K562 (cell line): ENCODE data around the gene TOR1AIP1. TPM values are rescaled to one million over a fixed set of nuclear protein-coding genes. Genes with fewer than 3 reads are reported as not detected.

Experiments
- KLF13 ChIP-seq: fragments of 450-650 bp; IDR thresholded peaks from 2 replicates; pipeline ENCODE4 v1.6.1; 2016; ENCODE audit warnings: missing genetic modification characterization, low read depth, mild to moderate bottlenecking, missing compliant biosample characterization, moderate library complexity, borderline replicate concordance
- SIN3B ChIP-seq: fragments of 450-650 bp; IDR thresholded peaks from 2 replicates; pipeline ENCODE4 v1.6.1; 2017; ENCODE audit warnings: low read depth, mild to moderate bottlenecking, moderate library complexity
- SPI1 ChIP-seq: IDR thresholded peaks from 2 replicates; pipeline ENCODE4 v1.6.1; 2011; ENCODE audit warnings: low read depth, low read length, control low read depth, borderline replicate concordance
- ZKSCAN8 ChIP-seq: fragments of 200-800 bp; sonication (Bioruptor generic); IDR thresholded peaks from 2 replicates; pipeline ENCODE4 v1.6.1; 2016; ENCODE audit warnings: missing genetic modification characterization, missing compliant biosample characterization
- ZNF212 ChIP-seq: fragments of 450-650 bp; formaldehyde crosslinking; IDR thresholded peaks from 2 replicates; pipeline ENCODE4 v1.4.0; 2020; ENCODE audit warnings: mild to moderate bottlenecking
- polyA plus RNA-seq, 8 experiments: library from polyadenylated mRNA; depleted of rRNA in 4 of 8; stranded (reverse) in 5 of 8; unstranded in 3 of 8; fragments of >200 nt; fragmentation: Nextera tagmentation in 2 of 8; fragmentation: Illumina TruSeq in 1 of 8; extraction: Ambion mirVana in 2 of 8; extraction: Trizol in 1 of 8; gene quantifications; 2 replicates each; pipeline versions ENCODE4 v1.2.1 to v1.2.3, GENCODE V29; 2011 to 2014; ENCODE audit warnings: inconsistent platforms in 1 of 8, missing spikeins in 1 of 8
- total RNA-seq, 7 experiments: library from RNA; depleted of rRNA in 6 of 7; stranded (reverse); fragments of >200 nt in 6 of 7; fragmentation: Illumina TruSeq in 2 of 7; extraction: Trizol in 2 of 7; gene quantifications; 2 replicates each; pipeline versions ENCODE4 v1.2.1 to v1.2.3, GENCODE V29; 2011 to 2021; ENCODE audit warnings: low replicate concordance in 1 of 7
- TF ChIP-seq, protein P1 (sequence below): sonication (generic); formaldehyde crosslinking; IDR thresholded peaks from 2 replicates; pipeline ENCODE4 v1.8.1; 2023; ENCODE audit warnings: missing genetic modification reagents, mild to moderate bottlenecking, borderline replicate concordance
- TF ChIP-seq, protein P2 (sequence below): fragments of 250-450 bp; sonication (Bioruptor Pico); IDR thresholded peaks from 2 replicates; pipeline ENCODE4 v1.4.0; 2020; ENCODE audit warnings: borderline replicate concordance
- TF ChIP-seq, protein P3 (sequence below): fragments of 250-450 bp; sonication (Bioruptor Pico); IDR thresholded peaks from 2 replicates; pipeline ENCODE4 v1.5.0; 2021; ENCODE audit warnings: mild to moderate bottlenecking, borderline replicate concordance
- TF ChIP-seq, protein P4 (sequence below): fragments of 450-650 bp; IDR thresholded peaks from 2 replicates; pipeline ENCODE4 v1.6.1; 2016; ENCODE audit warnings: low read depth

TOR1AIP1 gene
- total and polyA plus RNA-seq, 9 of the 15 experiments (the other 6 are each of a cell fraction or from before 2014, with no cell fraction given), result 18.1 to 46.9 (median 35.5) TPM

DNA sequence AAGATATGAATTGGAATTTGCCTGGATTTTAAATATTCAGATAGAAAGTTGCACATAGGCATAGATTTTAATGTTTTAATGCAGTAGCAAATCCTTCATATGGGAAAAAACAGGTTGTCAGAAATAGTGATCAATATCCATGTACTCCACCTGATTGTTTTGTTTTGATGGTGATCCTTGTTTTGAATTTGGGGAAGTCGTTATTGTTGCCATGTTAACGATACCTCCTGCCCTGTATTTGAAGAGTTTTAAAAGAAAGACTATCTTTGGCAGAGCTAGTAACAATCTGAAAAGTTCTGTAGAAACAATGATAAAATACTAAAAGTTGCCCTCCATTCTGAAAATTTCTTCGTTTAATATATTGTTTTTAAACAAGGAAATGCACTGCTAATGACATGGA, 73.6 kb downstream of the TOR1AIP1 start (continued):
- TF ChIP-seq, protein P1, sequence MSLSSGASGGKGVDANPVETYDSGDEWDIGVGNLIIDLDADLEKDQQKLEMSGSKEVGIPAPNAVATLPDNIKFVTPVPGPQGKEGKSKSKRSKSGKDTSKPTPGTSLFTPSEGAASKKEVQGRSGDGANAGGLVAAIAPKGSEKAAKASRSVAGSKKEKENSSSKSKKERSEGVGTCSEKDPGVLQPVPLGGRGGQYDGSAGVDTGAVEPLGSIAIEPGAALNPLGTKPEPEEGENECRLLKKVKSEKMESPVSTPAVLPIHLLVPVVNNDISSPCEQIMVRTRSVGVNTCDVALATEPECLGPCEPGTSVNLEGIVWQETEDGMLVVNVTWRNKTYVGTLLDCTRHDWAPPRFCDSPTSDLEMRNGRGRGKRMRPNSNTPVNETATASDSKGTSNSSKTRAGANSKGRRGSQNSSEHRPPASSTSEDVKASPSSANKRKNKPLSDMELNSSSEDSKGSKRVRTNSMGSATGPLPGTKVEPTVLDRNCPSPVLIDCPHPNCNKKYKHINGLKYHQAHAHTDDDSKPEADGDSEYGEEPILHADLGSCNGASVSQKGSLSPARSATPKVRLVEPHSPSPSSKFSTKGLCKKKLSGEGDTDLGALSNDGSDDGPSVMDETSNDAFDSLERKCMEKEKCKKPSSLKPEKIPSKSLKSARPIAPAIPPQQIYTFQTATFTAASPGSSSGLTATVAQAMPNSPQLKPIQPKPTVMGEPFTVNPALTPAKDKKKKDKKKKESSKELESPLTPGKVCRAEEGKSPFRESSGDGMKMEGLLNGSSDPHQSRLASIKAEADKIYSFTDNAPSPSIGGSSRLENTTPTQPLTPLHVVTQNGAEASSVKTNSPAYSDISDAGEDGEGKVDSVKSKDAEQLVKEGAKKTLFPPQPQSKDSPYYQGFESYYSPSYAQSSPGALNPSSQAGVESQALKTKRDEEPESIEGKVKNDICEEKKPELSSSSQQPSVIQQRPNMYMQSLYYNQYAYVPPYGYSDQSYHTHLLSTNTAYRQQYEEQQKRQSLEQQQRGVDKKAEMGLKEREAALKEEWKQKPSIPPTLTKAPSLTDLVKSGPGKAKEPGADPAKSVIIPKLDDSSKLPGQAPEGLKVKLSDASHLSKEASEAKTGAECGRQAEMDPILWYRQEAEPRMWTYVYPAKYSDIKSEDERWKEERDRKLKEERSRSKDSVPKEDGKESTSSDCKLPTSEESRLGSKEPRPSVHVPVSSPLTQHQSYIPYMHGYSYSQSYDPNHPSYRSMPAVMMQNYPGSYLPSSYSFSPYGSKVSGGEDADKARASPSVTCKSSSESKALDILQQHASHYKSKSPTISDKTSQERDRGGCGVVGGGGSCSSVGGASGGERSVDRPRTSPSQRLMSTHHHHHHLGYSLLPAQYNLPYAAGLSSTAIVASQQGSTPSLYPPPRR (CRISPR knock-in tag), result no peak
- TF ChIP-seq KLF13 (tag) (no peak), SPI1 (peak; percentile 71), ZKSCAN8 (CRISPR knock-in tag) (0 out of 2 replicates have a peak, but pooled peaks have one; percentile 45), ZNF212 (no peak), SIN3B (no peak)
- TF ChIP-seq, protein P2, sequence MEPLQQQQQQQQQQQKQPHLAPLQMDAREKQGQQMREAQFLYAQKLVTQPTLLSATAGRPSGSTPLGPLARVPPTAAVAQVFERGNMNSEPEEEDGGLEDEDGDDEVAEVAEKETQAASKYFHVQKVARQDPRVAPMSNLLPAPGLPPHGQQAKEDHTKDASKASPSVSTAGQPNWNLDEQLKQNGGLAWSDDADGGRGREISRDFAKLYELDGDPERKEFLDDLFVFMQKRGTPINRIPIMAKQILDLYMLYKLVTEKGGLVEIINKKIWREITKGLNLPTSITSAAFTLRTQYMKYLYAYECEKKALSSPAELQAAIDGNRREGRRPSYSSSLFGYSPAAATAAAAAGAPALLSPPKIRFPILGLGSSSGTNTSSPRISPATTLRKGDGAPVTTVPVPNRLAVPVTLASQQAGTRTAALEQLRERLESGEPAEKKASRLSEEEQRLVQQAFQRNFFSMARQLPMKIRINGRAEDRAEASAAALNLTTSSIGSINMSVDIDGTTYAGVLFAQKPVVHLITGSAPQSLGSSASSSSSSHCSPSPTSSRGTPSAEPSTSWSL (CRISPR knock-in tag), result no peak
- TF ChIP-seq, protein P3, sequence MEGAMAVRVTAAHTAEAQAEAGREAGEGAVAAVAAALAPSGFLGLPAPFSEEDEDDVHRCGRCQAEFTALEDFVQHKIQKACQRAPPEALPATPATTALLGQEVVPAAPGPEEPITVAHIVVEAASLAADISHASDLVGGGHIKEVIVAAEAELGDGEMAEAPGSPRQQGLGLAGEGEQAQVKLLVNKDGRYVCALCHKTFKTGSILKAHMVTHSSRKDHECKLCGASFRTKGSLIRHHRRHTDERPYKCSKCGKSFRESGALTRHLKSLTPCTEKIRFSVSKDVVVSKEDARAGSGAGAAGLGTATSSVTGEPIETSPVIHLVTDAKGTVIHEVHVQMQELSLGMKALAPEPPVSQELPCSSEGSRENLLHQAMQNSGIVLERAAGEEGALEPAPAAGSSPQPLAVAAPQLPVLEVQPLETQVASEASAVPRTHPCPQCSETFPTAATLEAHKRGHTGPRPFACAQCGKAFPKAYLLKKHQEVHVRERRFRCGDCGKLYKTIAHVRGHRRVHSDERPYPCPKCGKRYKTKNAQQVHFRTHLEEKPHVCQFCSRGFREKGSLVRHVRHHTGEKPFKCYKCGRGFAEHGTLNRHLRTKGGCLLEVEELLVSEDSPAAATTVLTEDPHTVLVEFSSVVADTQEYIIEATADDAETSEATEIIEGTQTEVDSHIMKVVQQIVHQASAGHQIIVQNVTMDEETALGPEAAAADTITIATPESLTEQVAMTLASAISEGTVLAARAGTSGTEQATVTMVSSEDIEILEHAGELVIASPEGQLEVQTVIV (CRISPR knock-in tag), result no peak
- TF ChIP-seq, protein P4, sequence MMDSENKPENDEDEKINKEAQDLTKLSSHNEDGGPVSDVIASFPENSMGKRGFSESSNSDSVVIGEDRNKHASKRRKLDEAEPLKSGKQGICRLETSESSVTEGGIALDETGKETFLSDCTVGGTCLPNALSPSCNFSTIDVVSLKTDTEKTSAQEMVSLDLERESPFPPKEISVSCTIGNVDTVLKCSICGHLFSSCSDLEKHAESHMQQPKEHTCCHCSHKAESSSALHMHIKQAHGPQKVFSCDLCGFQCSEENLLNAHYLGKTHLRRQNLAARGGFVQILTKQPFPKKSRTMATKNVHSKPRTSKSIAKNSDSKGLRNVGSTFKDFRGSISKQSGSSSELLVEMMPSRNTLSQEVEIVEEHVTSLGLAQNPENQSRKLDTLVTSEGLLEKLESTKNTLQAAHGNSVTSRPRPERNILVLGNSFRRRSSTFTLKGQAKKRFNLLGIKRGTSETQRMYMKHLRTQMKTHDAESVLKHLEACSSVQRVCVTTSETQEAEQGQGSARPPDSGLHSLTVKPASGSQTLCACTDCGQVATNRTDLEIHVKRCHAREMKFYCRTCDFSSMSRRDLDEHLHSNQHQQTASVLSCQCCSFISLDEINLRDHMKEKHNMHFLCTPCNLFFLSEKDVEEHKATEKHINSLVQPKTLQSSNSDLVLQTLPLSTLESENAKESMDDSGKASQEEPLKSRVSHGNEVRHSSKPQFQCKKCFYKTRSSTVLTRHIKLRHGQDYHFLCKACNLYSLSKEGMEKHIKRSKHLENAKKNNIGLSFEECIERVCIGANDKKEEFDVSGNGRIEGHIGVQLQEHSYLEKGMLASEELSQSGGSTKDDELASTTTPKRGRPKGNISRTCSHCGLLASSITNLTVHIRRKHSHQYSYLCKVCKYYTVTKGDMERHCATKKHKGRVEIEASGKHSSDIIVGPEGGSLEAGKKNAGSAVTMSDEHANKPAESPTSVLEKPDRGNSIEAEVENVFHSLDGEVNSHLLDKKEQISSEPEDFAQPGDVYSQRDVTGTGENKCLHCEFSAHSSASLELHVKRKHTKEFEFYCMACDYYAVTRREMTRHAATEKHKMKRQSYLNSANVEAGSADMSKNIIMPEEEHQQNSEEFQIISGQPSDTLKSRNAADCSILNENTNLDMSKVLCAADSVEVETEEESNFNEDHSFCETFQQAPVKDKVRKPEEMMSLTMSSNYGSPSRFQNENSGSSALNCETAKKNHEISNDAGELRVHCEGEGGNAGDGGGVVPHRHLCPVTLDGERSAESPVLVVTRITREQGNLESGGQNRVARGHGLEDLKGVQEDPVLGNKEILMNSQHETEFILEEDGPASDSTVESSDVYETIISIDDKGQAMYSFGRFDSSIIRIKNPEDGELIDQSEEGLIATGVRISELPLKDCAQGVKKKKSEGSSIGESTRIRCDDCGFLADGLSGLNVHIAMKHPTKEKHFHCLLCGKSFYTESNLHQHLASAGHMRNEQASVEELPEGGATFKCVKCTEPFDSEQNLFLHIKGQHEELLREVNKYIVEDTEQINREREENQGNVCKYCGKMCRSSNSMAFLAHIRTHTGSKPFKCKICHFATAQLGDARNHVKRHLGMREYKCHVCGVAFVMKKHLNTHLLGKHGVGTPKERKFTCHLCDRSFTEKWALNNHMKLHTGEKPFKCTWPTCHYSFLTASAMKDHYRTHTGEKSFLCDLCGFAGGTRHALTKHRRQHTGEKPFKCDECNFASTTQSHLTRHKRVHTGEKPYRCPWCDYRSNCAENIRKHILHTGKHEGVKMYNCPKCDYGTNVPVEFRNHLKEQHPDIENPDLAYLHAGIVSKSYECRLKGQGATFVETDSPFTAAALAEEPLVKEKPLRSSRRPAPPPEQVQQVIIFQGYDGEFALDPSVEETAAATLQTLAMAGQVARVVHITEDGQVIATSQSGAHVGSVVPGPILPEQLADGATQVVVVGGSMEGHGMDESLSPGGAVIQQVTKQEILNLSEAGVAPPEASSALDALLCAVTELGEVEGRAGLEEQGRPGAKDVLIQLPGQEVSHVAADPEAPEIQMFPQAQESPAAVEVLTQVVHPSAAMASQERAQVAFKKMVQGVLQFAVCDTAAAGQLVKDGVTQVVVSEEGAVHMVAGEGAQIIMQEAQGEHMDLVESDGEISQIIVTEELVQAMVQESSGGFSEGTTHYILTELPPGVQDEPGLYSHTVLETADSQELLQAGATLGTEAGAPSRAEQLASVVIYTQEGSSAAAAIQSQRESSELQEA, result no peak
